Measurements from ENCODE around the gene MICAL3.
A peak's percentile ranks its signal among the peaks of the same experiment; 100 is the strongest.

The MICAL3 gene

GRCh38 chr22:17972385-17973191 is 51.8 kb downstream of the MICAL3 start:
- peak; percentile 79 for DNase-seq (ENCODE audit: low read depth)

DNA sequence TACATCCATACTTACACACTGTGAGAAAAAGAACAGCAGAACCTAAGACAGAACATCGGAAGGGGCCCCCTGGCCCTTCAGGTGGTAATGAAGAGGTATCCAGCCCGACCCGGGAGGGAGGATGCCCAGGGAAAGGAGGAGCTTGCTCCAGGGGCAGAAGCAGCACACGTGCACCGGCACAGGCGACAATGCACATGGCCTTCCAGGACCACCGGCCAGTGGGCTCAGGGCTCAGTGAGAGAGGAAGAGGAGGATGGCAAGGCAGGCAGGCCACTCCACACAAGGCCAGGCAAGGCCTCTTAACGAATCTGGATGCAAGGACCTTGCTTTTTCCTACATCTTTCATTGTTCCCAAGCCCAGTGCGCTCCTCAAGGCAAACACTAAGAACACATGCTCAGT is 52.6 kb downstream of the MICAL3 start:
- DNase-seq (ENCODE audit: low read depth) = no peak

DNA sequence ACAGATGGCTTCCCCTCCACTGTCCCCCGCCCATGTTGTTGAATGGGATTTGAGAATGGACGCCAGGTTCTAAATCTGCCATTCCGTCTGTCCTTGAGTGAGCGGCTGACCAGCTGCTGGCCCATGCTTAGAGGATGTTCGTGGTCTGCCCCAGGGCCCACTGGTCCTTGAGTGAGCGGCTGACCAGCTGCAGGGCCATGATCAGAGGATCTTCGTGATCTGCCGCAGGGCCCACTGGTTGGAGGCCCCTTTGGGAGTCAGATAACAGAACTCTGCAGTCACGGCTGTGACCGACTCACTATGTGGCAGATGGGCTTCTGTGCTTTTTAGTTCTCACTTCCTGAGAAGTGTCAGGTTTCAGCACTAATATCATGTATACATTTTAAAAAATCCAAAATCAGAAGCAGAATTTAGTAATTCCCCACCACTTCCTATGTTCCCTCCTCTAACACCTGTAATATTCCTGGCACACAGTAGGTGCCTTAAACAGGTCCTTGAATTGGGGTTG is 54.1 kb downstream of the MICAL3 start:
- DNase-seq (ENCODE audit: low read depth) = peak; percentile 63

DNA sequence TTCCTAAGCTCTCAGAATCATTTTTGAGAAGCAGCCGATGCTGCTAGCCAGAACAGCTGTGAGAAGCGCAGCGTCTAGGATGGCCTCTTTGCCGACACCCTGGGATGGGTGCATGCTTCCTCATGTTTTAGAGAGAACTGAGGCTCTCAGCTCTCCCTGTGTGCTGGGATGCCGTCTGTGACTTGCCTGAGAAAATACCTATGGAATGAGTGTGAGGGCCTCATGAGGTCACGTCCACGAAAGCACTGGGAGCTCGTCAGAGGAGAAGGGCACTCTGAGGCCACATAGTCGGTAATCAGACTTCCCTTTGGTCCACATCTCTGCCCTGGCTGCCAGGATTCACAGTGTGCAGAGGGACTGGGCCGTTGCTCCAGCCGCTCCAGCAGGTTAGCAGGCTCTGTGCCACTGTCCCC is 54.7 kb downstream of the MICAL3 start:
- DNase-seq (ENCODE audit: low read depth) = peak; percentile 94

DNA sequence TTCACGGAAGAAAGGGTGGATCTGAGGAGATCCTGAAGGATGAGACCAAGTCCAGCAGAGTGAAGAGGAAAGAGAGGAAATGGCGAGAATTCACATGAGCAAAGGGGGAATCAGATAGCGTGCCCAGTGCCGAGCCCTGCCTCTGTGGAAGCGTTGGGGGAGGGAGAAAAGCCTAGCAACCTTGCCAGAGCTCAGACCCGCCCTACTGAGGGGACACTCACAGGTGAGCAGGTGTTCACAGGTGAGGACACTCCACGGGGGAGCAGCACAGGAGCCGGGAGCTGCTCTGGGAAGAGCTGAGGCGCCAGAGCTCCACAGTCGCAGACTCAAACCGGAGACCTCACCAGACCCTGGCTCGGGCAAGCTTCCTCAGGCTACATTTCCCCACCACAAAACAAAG is 56.2 kb downstream of the MICAL3 start:
- no peak for DNase-seq (ENCODE audit: low read depth)

DNA sequence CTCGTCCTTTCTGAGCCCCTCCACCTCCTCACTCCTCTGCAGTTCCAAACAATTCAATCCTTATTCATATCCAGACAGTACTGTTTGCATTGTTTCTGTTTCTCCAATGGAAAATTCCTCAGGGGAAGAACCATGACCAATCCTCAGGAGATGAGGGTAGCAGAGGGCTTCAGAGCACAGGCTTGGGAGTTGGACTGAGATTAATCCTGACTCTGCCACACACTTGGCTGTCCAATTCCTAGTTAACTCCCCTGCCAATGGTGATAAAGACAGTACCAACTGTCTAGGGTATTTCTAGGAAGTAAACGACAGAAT is 58.0 kb downstream of the MICAL3 start:
- no peak for DNase-seq (ENCODE audit: low read depth)

DNA sequence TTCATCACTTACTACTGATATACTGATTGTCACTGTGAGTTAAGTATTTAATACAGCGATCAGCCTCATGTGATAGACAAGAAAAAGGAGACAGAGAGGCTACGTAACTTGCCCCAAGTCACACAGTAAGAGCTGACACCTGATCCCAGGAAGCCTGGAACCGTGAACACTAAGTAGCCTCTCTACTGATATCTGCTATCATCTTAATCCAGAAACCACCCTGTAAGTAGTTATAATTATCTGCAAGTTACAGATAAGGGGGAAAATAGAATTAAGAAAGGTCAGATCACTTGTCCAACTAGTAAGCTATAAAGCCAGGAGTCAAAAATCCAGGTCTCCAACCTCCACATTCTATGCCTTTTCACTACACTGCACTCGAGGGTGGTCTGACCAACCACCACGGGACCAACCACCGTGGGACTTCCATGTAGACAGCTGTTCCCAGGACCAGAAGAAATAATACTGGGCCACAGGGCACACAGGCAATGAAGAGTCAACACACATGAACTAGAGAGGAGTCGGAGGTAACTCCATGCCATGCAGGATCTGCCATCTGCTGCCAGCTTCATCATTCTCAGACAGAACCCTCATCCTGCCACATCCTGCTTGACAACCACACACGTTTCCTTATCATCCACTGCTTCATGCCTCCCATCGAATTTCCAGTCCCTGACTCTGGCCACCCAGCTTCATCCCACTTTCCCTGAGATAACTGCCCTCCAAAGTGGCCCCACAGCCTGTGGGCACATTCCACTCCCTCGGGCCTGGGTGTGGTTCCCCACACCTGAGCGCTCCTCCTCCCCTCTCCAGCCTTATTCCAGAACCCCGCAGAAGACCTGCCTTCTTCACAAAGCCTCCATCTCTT is 58.6 kb downstream of the MICAL3 start:
- no peak for DNase-seq (ENCODE audit: low read depth)

GRCh38 chr22:17964643-17965042 is 59.7 kb downstream of the MICAL3 start:
- DNase-seq (ENCODE audit: low read depth) = no peak

GRCh38 chr22:17964156-17964555 is 60.2 kb downstream of the MICAL3 start:
- no peak for DNase-seq (ENCODE audit: low read depth)

DNA sequence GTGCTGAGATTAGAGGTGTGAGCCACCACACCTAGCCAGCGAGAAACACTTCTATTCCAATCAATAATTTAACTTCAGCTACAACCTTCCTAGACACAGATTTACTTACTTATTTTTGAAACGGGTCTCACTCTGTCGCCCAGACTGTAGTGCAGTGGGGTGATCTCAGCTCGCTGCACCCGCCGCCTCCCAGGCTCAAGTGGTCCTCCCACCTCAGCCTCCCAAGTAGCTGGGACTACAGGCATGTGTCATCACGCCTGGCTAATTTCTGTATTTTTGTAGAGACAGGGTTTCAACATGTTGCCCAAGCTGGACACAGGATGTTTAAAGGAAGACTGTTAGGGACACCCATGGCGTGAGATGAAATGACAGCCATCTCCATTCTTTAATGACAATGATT is 61.3 kb downstream of the MICAL3 start:
- DNase-seq (ENCODE audit: low read depth) = no peak

DNA sequence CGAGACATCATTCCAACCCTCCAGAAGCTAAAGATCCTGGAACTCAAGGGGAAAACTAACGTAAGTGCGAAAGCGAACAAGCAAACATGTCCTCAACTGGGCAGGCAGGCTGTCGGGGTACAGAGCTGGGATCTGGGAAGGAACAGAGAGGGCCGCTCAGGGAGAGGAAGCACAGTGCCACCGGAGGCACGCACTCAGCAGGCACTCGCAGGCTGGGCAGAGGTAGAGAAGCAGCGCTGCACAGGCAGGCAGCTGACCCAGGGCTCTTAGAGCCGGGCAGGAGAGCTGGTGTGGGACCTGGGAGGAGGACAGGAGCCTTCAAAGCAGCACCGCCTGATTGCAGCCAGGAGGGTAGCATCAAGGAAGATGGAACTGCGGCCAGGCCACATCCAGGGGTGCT is 62.2 kb downstream of the MICAL3 start:
- DNase-seq (ENCODE audit: low read depth) = no peak

DNA sequence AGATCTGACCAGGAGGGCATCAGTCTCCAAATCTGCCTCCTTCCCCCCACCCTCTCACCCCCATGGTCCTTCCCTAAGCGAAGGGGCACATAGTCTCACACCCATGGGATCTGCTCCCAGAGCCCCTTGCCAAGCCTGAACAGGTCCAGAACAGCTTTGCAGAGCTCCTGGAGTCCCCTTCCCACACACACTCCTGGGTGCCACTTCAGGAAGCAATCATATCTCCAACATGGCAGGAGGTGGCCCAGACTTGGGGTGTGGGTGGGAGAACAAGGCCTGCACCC is 63.0 kb downstream of the MICAL3 start:
- DNase-seq (ENCODE audit: low read depth) = no peak

GRCh38 chr22:17960695-17961445 is 63.5 kb downstream of the MICAL3 start:
- DNase-seq (ENCODE audit: low read depth) = no peak

GRCh38 chr22:17960011-17960410 is 64.3 kb downstream of the MICAL3 start:
- no peak for DNase-seq (ENCODE audit: low read depth)

GRCh38 chr22:17958166-17958565 is 66.2 kb downstream of the MICAL3 start:
- no peak for DNase-seq (ENCODE audit: low read depth)

DNA sequence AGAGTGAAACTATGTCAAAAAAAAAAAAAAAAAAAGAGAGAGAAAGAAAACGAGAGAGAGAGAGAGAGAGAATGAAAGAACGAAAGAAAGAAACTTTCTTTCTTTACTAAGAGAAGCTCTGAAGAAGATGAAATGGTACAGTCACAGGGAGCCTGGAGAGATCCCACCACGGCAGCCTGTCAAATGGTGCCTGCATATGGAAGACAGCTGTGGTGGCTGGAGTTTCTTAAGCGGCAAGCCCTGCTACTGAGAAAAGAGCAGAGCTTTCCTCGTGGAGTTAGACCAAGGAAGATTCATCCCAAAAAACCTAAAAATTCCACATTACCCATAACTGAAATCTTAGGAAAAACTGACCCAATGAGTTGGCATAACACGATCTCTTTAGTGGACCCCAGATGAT is 66.7 kb downstream of the MICAL3 start:
- no peak for DNase-seq (ENCODE audit: low read depth)

- no peak for DNase-seq (ENCODE audit: low read depth)
Observed at GRCh38 chr22:17957204-17957603, 67.2 kb downstream of the MICAL3 start.

DNA sequence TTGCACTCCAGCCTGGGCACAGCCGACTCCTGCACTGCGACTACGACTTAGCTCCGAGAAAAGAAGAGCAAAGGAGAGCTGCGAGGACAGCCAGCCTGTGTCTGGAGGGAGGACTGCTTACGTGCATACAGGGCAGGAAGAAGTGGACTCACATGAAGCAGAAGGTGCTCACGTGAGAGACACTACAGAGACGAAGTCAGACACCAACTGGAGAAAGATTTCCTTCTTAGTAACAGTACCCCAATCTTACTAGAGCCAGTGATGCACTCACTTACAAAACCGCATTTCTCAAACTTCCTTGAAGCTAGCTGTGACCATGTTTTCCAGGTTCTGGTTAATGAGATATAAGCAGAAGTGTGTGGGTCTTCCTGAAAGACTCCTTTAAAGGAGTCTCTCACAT is 67.7 kb downstream of the MICAL3 start:
- DNase-seq (ENCODE audit: low read depth) = no peak

DNA sequence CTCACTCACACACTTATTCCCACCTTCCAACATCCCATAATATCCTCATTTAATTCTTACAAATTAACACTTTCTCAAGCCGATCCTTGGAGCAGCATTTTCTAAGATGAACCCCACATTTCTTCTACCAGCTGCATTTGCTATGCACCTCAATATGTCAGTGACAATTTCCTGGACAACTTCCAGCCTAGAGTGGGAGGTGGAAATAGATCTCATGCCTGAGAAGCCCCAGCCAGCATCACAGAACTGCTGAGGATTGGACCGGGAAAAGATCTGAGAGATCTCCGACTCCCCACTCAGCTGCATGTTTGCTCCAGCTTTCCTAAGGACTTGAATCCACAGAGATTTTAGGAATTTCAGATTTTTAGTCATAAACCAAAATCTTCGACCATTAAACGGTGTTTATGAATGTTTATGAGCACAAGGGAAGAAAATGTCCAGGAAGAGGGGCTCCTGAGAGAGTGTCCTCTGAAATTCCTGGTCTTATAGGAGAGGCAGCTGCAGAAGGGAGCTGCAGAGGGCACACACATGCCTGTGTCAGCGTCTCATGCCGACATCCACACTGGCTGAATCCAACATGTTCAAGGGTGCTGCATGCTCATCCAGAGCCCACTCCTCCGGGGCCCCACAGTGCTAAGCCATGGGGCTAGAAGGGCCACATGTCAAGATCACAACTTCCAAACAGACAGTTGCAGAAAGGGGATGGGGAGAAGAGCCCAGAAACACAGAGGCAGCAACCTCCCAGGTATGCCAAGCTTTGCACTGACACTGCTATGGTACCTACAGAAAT is 68.6 kb downstream of the MICAL3 start:
- DNase-seq (ENCODE audit: low read depth) = no peak

- no peak for DNase-seq (ENCODE audit: low read depth)
Observed at GRCh38 chr22:17954860-17955587, 69.3 kb downstream of the MICAL3 start.

DNA sequence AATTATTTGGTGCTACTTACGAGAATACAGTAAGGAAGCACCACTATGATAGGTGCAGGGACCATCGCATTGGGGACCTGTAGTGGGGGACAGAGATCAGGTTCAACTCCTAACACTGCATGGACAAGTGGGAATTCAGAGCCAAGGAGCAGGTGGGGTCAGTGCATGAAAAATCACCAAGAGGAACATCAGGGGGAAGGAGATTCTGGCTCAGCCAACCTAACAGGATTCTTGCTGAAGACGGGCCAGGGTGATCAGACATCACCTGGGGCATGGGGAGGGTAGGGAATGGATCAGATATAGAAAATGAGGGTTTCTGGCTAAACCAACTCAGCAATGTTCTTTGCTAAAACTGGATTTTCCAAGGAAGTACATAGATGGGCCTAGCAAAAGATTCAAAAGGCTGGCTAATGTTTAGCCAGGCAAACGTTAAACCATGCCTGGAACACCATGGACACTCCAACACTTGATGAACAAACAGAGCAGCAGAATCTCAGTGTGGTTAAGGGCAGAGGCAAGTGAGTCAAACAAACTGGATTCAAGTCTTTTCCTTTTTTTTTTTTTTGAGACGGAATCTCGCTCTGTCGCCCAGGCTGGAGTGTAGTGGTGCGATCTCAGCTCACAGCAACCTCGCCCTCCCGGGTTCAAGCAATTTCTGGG is 70.0 kb downstream of the MICAL3 start:
- DNase-seq (ENCODE audit: low read depth) = no peak

All from ELR (cell line).